Renal pelvis (tissue), 4 donors: ENCODE data around the gene ETV1. TPM values are rescaled to one million over a fixed set of nuclear protein-coding genes. Genes with fewer than 3 reads are reported as not detected.

Source experiments
- DNase-seq: peaks from one replicate; pipeline ENCODE4 v3.0.0-alpha.2; 2013
- polyA plus RNA-seq, 3 donors: library from polyadenylated mRNA; unstranded; fragments of 120-200 nt; gene quantifications; one replicate each; pipeline ENCODE4 v1.2.1, GENCODE V29; 2013; ENCODE audit not compliant: insufficient read length in 3 of 3

The ETV1 gene
- polyA plus RNA-seq, 3 donors, result 29.0 to 37.5 (median 33.2) TPM

- peak; percentile 48 for DNase-seq
Measured at GRCh38 chr7:13988731-13989125, 738 bp downstream of the ETV1 start.

DNA sequence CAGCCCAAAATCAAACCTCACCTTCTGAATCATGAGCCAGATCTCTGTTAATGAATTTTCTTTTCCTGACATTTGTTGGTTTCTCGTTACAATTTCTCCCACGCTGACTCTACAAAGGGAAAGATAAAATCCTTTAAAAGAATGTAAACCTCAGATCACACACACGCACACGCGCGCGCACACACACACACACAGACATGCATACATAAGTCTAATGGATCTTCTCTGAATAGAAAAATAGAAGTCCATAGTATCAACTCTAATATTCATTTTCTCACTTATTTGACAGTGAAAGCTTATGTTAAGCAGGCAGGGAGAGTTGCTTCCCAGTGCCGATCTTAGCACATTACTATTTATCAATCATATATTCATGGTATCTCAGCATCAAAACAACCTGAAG, 1.4 kb downstream of the ETV1 start:
- DNase-seq, result peak; percentile 60

- no peak for DNase-seq
Measured at GRCh38 chr7:13987395-13987794, 2.1 kb downstream of the ETV1 start.

GRCh38 chr7:13986208-13986607, 3.3 kb downstream of the ETV1 start:
- DNase-seq, result no peak

- no peak for DNase-seq
Measured at GRCh38 chr7:13984831-13985685, 4.4 kb downstream of the ETV1 start.

GRCh38 chr7:13984061-13984460, 5.4 kb downstream of the ETV1 start:
- DNase-seq, result no peak

GRCh38 chr7:13982940-13983677, 6.4 kb downstream of the ETV1 start:
- no peak for DNase-seq

- peak; percentile 72 for DNase-seq
Measured at GRCh38 chr7:13981070-13981469, 8.4 kb downstream of the ETV1 start.

DNA sequence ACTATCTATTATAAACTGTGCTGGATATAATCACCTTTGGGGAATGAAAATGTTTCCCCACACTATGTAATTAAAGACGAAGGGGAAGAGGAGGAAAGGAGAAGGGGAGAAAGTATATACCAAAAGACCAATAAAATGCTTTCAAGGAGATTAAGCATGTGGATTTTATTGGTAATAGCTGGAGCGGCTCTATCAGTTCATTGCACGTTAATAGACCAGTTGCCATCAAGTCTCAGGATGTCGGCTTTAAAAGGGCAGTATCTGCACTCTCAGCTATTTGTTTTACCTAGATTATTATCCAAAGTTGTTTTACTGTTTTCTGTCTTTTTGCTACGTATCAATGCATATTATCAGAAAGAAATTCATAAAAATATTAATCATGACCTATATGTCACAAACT, 9.0 kb downstream of the ETV1 start:
- DNase-seq, result no peak

DNA sequence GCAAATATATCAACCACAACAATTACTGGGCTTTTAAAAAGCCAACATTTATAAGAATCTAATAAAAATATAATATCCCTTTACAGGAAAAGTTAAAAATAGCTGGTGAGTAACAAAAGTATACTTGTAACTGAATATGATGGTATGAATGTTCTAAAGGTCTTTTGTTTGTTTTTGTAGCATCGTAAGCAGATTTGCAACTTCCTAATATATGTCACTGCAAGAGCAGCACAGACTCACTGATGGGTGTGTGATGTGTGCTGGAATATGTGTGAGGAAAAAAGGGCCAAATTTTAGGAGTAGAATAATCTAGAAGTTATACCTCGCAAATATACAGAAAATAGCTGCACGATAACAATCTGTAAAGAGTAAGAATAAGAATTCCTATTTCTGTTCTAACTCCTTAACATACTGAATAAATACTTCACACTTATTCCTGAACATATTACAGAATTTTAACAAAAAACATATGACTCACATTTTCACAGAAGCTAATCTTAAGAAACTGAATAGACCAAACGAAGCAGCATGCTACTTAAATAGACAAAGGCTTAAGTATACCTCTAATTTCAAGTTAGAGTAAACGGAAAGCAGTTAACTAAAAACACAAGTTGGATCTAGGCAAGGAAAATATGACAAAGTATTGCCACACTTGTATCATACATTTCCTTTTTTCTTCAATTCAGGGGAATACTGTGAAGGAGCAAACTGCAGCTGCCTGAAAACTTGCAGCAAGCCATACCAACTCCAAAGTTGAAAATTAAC, 9.6 kb downstream of the ETV1 start:
- no peak for DNase-seq

- DNase-seq, result no peak
Measured at GRCh38 chr7:13976594-13976993, 12.9 kb downstream of the ETV1 start.

DNA sequence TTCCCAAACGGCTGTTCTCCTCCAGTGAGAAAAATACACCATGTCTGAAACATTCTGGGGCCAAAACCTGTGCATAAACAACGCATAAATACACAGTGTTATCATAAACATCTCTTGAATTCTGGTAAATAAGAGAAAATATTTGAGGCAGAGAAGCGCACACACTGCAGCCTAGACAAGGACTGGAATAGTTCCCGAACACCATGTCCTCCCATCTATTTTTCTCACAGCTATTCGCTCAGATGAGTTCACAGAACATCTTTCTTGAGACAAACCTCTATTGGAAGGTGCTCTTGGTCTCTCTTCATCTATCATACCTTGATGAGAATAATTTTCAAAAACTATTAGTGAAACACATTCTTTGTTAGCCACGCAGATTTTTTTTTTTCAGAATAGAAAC, 24.4 kb downstream of the ETV1 start:
- no peak for DNase-seq

DNA sequence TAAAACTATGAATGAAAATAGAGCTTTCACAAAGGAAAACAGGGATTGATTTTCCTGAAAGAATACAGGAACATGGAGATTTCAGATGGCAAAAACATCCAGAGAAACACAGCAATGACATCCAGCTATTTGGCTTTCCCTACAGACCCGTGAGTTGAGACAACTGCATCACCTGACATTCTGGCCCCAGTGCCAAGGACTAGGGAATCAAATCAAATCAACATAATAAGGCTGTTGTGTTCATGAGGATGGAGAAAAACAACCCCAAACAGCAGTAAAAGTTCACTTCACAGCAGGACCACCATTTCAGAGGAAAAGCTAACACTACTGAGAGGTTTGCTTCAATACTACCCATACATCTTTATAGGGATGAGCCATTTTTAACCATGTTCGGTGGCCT, 25.5 kb downstream of the ETV1 start:
- DNase-seq, result no peak

DNA sequence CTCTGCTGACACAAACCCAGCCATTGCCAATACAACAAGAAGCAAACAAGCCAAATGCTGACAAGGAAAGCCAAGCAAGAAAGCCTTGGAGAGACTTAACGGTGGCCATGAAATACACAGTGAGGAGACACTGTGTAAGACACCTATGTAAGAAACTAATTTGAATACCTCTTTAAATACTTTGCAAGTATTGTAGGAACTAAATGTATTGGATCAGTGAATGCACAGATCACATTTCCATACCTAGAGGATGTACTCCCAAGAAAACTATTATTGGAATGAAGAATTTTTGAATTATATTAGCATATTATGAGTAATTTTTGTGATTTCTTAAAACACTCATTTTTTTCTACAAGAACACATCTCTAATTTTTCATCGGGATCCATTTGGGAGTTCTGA, 34.0 kb downstream of the ETV1 start:
- DNase-seq, result no peak

DNA sequence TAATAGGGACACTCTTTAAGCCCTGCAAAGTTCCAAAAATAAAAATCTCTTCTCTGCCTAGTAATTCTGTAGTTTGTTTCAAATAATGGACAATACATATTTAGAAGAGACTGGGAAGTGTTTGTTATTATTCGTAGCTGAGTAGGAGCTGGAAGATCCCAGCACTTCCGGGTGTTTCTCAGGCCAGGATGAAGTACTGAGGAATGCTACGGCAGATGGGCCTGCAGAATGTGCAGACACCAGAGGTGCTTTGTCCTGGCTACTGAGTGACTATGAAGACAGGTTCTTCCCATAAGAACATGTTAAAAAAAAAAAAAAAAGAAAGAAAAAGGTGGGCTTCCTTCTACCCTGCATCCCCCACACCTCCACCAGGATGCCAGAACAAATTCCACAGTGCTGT, 36.1 kb downstream of the ETV1 start:
- DNase-seq, result no peak

DNA sequence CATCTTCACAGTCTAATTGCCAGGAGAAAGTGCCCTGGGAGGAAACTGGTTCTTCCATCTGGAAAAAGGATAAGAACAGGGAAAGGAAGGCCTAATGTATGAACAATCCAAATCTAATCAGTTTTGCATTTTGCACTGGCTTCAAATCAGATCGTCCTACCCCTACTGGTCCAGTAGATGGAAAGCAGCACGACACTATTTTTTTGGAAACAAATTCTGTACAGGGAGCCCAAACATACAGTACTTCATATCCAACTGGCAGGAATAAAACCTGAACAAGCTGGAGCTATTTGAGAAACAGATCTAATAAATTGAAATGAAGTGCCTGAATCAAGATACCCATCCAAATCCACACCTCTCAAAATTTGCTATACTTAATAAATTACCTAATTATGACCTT, 36.5 kb downstream of the ETV1 start:
- DNase-seq, result no peak

DNA sequence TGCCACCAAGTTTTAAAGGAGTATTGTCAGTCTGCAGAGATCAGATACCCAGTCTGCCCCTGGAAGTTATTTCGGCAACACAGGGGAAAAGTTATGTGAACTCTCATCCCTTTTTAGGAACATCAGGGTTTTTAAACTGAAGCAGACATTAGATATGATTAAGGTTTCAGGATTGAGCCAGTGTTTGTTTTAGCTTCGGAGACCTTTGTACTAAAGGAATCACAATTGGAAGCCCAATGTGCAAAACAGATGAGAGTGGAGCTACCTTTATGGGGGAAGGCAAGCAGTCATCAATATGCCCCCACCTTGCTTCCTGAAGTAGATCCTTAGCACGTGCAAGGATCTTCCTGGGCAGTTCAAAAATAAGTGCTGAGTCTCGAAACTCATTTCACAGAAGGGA, 39.5 kb downstream of the ETV1 start:
- no peak for DNase-seq

- DNase-seq, result no peak
Measured at GRCh38 chr7:13949445-13949844, 40.0 kb downstream of the ETV1 start.

GRCh38 chr7:13948019-13948801, 41.3 kb downstream of the ETV1 start:
- DNase-seq, result no peak

DNA sequence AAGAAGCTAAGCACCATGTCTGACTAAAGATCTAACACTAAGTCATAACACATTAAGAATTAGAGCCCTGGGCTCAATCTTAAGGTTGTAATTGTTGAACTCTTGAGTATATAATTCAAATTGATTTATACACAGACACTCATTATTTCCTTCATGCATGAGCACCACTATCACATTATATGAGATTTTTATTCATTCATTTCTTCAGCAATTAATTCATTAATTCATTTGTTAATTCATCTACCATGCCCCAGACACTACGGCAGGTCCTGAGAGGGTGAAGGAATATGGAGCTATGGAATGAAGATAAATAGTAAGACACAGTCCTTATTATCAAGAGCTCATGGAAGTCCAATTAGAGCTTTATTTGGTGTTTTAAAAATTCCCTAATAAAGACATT, 41.9 kb downstream of the ETV1 start:
- DNase-seq, result no peak

DNA sequence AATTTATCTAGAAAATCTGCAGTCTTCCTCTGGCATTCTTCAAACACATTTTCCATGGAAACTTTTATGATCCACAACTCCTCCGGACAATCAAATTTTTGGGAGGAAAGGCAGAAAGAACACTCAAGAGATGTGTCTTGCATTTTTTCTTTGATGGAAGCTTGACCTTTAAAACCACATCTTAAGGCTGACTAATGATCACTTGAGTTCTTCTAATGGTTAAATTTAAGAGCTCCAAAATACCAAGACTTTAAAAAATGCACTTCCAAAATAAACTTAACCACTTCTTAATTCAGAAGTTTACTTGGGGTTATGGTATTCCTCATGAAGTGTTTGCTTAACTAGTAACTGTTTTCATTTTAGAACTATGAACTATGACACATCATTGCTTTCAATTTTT, 43.3 kb downstream of the ETV1 start:
- DNase-seq, result no peak

DNA sequence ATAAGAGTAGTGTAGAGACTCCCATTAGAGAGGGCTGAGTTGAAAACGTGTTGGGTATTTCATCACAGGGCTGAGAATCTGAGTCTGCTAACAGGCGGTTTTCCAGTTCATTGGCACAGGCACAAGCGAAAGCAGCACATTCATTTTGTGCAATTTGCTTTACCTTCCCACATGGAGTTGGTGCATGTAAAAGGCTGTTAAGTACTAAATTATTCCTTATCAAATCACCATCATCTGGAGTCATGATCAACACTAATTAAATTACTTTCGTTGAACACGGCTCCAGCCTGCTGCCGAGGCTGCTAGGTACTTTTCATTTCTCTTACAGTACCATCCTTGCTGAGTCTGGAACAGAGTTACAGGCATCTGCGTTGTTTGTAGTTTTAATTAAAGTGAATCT, 43.8 kb downstream of the ETV1 start:
- DNase-seq, result no peak
